PC-9 (cell line): ENCODE results near the gene KLHL40. TPM values are rescaled to one million over a fixed set of nuclear protein-coding genes. Genes with fewer than 3 reads are reported as not detected.

Source experiments
- BruUV-seq: library from RNA; stranded (reverse); fragments of 400-500 nt; replicated peaks from 2 replicates; lab custom pipeline; 2021; lab: Mats Ljungman, UMichigan
- CTCF ChIA-PET: fragments of 300-600 bp; sonication (Branson Sonifier 250); formaldehyde crosslinking; loops from one replicate; lab custom pipeline; 2022; ENCODE audit warnings: antibody characterized with exemption; lab: Charles Lee
- POLR2A ChIA-PET: fragments of 300-600 bp; sonication (Branson Sonifier 250); formaldehyde crosslinking; loops from one replicate; lab custom pipeline; 2022; ENCODE audit warnings: antibody characterized with exemption; ENCODE audit not compliant: unreplicated experiment; lab: Charles Lee
- DNase-seq, 2 experiments: peaks; one replicate each; pipeline versions ENCODE4 v3.0.0 to v3.0.0-alpha.2; 2015 to 2022; ENCODE audit warnings: mixed read lengths in 1 of 2
- H2AFZ ChIP-seq: fragments of 200-600 bp; sonication (generic); 2 replicates; pipeline ENCODE4 v1.8.1; 2017; ENCODE audit warnings: antibody characterized with exemption
- H3F3A ChIP-seq: fragments of 200-600 bp; sonication (generic); 2 replicates; pipeline ENCODE4 v1.8.1; 2017; ENCODE audit warnings: antibody characterized with exemption, mild to moderate bottlenecking, low read depth; ENCODE audit not compliant: insufficient read depth
- H3K27ac ChIP-seq: fragments of 200-600 bp; sonication (generic); 2 replicates; pipeline ENCODE4 v1.6.1; 2016; ENCODE audit warnings: mixed run types
- H3K27me3 ChIP-seq: fragments of 200-600 bp; sonication (generic); 2 replicates; pipeline ENCODE4 v1.6.1; 2016; ENCODE audit warnings: low read depth, mixed run types; ENCODE audit not compliant: insufficient read depth
- H3K36me3 ChIP-seq: fragments of 200-600 bp; sonication (generic); 2 replicates; pipeline ENCODE4 v1.6.1; 2016; ENCODE audit warnings: low read depth, mixed run types
- H3K4me1 ChIP-seq: fragments of 200-600 bp; sonication (generic); replicated peaks from 2 replicates; pipeline ENCODE4 v1.6.1; 2016; ENCODE audit warnings: mixed run types; ENCODE audit not compliant: insufficient read depth
- H3K4me2 ChIP-seq: fragments of 200-600 bp; sonication (generic); 2 replicates; pipeline ENCODE4 v1.6.1; 2017; ENCODE audit warnings: mixed run types
- H3K4me3 ChIP-seq: fragments of 200-600 bp; sonication (generic); 2 replicates; pipeline ENCODE4 v1.6.1; 2016; ENCODE audit warnings: mixed run types
- H3K79me2 ChIP-seq: fragments of 200-600 bp; sonication (generic); 2 replicates; pipeline ENCODE4 v1.6.1; 2017; ENCODE audit warnings: low read depth, mixed run types
- H3K9me2 ChIP-seq: fragments of 200-600 bp; sonication (generic); 2 replicates; pipeline ENCODE4 v1.8.1; 2017; ENCODE audit warnings: mild to moderate bottlenecking; ENCODE audit not compliant: insufficient read depth
- H3K9me3 ChIP-seq: fragments of 200-600 bp; sonication (generic); 2 replicates; pipeline ENCODE4 v1.8.1; 2016; ENCODE audit warnings: low read depth; ENCODE audit not compliant: insufficient read depth
- H4K20me1 ChIP-seq: fragments of 200-600 bp; sonication (generic); 2 replicates; pipeline ENCODE4 v1.8.1; 2017; ENCODE audit not compliant: insufficient read depth
- EZH2 ChIP-seq: fragments of 200-600 bp; sonication (generic); IDR thresholded peaks from 2 replicates; pipeline ENCODE4 v1.8.0; 2017; ENCODE audit warnings: antibody characterized with exemption, low read depth
- intact Hi-C: fragments of 100-400 bp; cut with micrococcal nuclease; formaldehyde crosslinking; loops from one replicate; pipeline ENCODE4 v1.10.0; 2022; ENCODE audit not compliant: unreplicated experiment
- total RNA-seq: library from RNA; stranded (reverse); gene quantifications from 2 replicates; pipeline ENCODE4 v1.2.3, GENCODE V29; 2021
- TF ChIP-seq, protein P1 (sequence below): fragments of 200-600 bp; sonication (generic); conservative IDR thresholded peaks from 2 replicates; pipeline ENCODE4 v1.6.1; 2017; ENCODE audit warnings: mixed run types, antibody characterized with exemption, mild to moderate bottlenecking, moderate library complexity

The KLHL40 gene
- total RNA-seq, 1 experiment from 2014 or later = not detected

DNA sequence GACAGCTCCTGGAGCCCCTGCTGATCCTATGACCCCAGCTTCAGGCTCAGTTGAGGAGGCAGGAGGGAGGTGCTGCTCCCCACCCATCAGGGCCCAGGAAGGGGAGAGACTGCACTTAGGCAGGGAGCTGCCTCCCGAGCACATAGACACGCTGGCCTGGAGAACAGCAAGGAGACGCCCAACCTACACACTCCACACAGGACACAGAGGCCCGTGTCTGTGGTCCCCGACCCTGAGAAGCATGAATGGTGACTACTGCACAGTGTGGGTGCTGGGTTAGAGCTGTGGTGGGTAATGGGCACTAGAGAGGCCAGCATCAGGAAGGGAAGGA lies 18.3 kb downstream of the KLHL40 start:
- TF ChIP-seq, protein P1, sequence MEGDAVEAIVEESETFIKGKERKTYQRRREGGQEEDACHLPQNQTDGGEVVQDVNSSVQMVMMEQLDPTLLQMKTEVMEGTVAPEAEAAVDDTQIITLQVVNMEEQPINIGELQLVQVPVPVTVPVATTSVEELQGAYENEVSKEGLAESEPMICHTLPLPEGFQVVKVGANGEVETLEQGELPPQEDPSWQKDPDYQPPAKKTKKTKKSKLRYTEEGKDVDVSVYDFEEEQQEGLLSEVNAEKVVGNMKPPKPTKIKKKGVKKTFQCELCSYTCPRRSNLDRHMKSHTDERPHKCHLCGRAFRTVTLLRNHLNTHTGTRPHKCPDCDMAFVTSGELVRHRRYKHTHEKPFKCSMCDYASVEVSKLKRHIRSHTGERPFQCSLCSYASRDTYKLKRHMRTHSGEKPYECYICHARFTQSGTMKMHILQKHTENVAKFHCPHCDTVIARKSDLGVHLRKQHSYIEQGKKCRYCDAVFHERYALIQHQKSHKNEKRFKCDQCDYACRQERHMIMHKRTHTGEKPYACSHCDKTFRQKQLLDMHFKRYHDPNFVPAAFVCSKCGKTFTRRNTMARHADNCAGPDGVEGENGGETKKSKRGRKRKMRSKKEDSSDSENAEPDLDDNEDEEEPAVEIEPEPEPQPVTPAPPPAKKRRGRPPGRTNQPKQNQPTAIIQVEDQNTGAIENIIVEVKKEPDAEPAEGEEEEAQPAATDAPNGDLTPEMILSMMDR = no peak
- no peak for TF ChIP-seq EZH2
- ChIA-PET CTCF (no interaction called here), POLR2A (no interaction called here)
- Histone ChIP-seq H3F3A (no peaks in the 10 kb centered on the region), H4K20me1 (no peaks in the 10 kb centered on the region), H3K27me3 (peaks cover 6% of the 10 kb centered on the region; the same call in 1 of the 2 replicates), H3K4me1 (no peaks in the 10 kb centered on the region), H3K4me3 (no peak overlapping the region), H3K9me2 (no peaks in the 10 kb centered on the region), H3K9me3 (no peaks in the 10 kb centered on the region), H3K36me3 (no peaks in the 10 kb centered on the region), H3K79me2 (no peaks in the 10 kb centered on the region), H3K27ac (no peak overlapping the region), H3K4me2 (no peak overlapping the region), H2AFZ (no peak overlapping the region)
- intact Hi-C loops = no loop called here
- no TSS peak for BruUV-seq
- no peak for DNase-seq

DNA sequence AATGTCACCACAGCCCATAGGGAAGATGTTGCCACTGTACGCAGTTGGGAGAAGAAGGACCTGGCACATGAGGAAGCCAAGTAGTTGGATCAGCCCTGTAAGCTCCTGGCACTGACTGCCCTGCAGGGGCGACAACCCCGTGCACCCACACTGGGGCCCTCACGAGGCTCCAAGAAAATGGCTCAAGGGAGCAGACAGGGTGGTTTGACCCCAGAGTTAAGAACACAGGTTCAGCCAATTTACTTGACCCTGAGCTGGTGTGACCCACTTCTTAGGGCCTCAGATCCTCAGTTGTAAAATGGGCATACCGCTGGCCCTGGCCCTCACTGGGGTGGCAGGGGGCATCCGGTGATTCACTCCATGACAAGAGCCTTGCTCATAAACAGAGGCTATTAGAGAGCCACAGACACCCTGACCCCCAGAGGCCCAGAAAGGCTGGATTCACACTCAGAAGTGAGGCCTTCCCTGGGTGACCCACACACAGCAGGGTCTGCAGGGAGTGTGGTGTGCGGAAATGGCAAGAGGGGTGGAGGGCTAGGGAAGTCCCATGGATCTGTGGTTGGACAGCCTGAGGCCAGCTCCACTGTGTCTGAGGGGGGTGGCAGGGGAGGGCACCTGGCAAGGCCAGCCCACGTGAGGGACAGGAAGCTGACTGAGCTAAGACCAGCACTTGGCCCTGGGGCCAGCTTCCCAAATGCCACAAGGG lies 19.0 kb downstream of the KLHL40 start:
- Histone ChIP-seq H4K20me1 (no peaks in the 10 kb centered on the region), H3K4me2 (no peak overlapping the region), H3K4me3 (no peak overlapping the region), H3K36me3 (no peaks in the 10 kb centered on the region), H3K27ac (no peak overlapping the region), H3K9me2 (no peaks in the 10 kb centered on the region), H3F3A (no peaks in the 10 kb centered on the region), H3K4me1 (no peaks in the 10 kb centered on the region), H3K79me2 (no peaks in the 10 kb centered on the region), H3K27me3 (0 out of 2 replicates have a peak, but pooled peaks cover 4% of the 10 kb centered on the region), H3K9me3 (no peaks in the 10 kb centered on the region), H2AFZ (no peak overlapping the region)
- ChIA-PET CTCF (no interaction called here), POLR2A (no interaction called here)
- intact Hi-C loops = no loop called here
- no TSS peak for BruUV-seq
- no peak for DNase-seq
- TF ChIP-seq EZH2 = no peak
- TF ChIP-seq, protein P1 = no peak

DNA sequence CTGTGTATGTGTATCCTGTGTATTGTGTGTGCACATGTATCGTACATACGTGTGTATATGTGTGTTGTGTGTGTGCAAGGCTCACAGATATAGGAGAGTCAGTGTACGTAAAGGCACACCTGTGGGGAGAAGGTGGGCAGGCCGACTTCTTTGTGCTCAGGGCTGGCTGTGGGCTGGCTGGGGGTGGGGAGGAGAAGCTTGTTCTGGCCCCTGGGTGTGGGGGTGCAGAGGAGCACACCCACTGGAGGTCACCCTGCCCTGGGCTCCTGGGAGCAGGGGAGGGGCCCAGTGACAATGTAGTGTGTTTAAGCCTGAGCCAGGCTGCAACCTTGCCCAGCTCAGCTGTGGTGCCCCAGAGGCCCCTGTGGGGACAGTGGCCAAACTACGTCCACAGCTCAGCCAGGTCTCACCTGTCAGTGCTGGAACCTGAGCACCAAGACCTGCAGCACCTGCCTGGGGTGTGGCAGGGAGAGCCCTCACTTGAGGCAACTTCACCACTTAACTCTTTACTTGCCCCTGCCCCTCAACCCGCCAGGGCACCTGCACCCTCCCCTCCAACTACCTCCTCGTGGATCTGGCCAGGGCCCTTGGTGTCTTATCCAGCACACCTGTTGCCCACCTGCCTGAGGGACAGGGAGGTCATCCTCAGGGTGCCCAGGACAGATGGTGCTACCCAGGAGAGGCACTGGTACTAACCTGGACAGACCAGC lies 19.9 kb downstream of the KLHL40 start:
- Histone ChIP-seq H3F3A (no peaks in the 10 kb centered on the region), H2AFZ (no peak overlapping the region), H3K36me3 (no peaks in the 10 kb centered on the region), H3K79me2 (no peaks in the 10 kb centered on the region), H3K4me3 (no peak overlapping the region), H3K9me3 (no peaks in the 10 kb centered on the region), H3K4me2 (no peak overlapping the region), H3K27me3 (0 out of 2 replicates have a peak, but pooled peaks cover 4% of the 10 kb centered on the region), H3K27ac (no peak overlapping the region), H3K4me1 (no peaks in the 10 kb centered on the region), H3K9me2 (no peaks in the 10 kb centered on the region), H4K20me1 (no peaks in the 10 kb centered on the region)
- no TSS peak for BruUV-seq
- no peak for DNase-seq
- POLR2A ChIA-PET = no interaction called here
- no peak for TF ChIP-seq EZH2
- TF ChIP-seq, protein P1 = no peak
- intact Hi-C loops = no loop called here
- CTCF ChIA-PET = no interaction called here
